ENCODE data around the gene EPN2.

DNA sequence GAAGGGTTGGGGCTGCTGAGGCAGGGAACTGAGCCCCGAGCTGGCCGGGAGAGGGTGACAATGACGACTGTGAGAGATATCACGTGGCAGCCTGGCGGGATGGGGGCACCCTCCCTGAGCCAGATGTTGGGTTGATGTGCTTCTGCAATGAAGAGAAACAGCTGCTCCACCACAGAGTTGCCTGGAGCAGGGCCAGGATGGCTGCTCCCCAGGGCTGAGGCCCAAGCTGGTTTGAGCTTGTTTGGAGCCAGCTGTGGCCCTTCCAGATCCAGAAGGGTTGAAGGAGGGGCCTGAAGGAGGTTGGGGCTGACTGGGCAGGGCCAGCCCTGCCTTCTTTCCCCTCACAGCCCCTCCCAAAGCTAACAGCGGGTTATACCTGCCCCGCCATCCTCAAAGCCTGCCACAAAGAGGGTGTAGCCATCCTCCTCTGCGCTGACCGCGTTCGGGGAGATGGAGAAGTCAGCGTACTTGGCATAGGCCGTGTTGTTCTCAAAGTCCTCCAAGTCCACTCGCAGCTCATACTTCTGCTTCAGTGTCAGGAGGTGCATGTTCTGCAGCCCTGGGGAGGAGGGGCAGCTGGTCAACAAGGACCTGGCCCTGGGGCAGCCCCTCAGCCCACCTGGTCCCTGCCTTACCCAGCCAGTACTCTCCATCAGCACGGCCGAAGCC is 147.7 kb downstream of the EPN2 start:
- TF ChIP-seq, protein P1, sequence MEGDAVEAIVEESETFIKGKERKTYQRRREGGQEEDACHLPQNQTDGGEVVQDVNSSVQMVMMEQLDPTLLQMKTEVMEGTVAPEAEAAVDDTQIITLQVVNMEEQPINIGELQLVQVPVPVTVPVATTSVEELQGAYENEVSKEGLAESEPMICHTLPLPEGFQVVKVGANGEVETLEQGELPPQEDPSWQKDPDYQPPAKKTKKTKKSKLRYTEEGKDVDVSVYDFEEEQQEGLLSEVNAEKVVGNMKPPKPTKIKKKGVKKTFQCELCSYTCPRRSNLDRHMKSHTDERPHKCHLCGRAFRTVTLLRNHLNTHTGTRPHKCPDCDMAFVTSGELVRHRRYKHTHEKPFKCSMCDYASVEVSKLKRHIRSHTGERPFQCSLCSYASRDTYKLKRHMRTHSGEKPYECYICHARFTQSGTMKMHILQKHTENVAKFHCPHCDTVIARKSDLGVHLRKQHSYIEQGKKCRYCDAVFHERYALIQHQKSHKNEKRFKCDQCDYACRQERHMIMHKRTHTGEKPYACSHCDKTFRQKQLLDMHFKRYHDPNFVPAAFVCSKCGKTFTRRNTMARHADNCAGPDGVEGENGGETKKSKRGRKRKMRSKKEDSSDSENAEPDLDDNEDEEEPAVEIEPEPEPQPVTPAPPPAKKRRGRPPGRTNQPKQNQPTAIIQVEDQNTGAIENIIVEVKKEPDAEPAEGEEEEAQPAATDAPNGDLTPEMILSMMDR (IDR thresholded peaks at IDR 0.05) = no peak
- no peak for TF ChIP-seq POLR2A (IDR thresholded peaks at IDR 0.05)

Data from right lobe of liver (tissue), 4 donors.